GM21619 (cell line): ENCODE measurements around the gene CHRM2.

Experiments used
- ATAC-seq: cut with Tn5 transposase; IDR thresholded peaks from one replicate; pipeline ENCODE4 v1.9.1; 2021; ENCODE audit not compliant: unreplicated experiment

CHRM2 gene

DNA sequence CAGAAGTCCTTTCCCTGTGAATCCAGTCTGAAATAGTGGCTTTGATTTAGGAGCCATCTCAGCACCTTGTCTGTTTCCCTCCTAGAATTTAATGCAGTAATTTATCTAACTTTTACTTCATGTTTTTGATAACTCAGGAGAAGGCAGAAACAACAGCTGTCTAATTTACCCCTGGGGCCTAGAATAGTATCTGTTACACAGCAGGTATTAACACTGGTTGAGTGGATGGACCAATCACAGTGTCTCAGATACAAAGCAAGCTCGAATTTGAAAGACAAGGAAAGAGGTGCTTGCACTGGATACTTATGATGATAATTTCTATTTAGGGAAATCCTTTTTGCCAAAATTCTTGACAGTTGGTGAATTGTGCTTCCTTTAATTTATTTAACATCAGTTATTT is 23.4 kb downstream of the CHRM2 start:
- ATAC-seq, result no peak

DNA sequence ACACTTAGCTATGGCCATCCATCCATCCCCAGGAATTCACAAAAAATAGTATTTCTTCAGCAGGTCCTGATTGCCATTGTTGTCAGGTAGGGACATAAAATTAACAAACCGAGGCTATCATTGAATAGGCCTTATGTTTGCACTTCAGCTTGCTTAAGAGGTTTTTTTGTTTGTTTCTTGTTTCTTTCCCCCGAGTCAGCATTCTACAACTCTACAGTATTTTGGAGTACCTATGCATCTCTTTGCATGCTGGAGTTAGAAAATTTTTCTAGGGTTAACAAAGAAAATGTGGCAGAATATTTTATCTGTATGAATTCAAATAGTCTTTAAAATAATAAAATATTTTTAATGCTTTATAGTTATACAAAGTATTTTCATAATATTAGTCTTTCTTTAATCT is 26.3 kb downstream of the CHRM2 start:
- no peak for ATAC-seq

DNA sequence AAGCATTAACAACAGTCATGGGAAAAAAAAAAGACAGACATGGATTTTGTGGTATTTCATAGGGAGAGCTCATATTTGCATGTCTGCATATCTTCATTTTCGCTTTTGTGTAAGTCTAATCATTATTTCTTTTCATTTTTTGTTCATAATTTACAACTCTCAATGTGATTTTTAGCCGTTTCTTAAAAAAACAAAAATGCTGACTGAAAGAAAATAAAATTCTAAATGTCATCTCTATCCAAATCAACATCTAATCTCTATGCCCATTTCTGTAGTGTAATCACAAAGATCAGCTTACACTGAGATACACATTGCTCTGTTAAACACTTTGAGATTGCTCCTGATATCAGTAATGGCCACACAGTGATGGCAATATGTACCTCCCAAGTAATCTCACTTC is 29.2 kb downstream of the CHRM2 start:
- no peak for ATAC-seq

DNA sequence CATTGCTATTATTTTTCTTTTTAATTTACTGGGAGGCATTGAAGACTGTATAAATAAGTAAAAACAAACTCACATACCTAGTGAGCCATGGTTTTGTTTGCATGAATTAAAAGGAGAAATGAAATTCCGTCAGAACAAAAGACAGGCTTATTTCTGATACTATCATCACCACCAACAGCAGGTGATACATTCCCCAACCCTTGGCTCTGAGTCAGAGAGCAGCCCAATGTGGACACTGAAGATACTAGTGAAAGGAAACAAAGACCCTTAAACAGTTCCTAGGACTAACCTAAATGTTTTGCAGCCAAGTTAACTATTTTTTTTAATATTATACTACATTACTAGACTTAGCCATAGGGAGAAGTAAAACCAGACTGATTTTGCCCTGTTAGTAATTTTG is 31.6 kb downstream of the CHRM2 start:
- ATAC-seq, result no peak

DNA sequence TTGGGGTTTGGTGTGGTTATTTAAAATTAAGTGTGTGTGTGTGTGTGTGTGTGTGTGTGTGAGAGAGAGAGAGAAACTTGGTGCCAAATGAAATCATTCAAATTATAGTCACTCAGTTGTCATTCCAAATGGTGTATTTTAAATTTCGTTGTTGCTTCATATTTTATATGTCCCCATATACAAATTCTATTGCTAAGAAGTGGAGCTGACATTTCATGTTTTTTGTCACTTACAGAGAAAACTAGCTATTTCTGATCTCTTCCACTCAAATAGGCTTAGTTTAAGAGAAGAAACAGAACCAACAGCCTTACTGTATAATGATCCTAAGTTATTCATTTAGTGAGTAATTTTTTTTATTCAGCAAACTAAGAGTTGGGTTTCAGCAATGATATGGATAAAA is 42.3 kb downstream of the CHRM2 start:
- ATAC-seq, result no peak

- no peak for ATAC-seq
Measured at GRCh38 chr7:136911344-136911743, 42.9 kb downstream of the CHRM2 start.

DNA sequence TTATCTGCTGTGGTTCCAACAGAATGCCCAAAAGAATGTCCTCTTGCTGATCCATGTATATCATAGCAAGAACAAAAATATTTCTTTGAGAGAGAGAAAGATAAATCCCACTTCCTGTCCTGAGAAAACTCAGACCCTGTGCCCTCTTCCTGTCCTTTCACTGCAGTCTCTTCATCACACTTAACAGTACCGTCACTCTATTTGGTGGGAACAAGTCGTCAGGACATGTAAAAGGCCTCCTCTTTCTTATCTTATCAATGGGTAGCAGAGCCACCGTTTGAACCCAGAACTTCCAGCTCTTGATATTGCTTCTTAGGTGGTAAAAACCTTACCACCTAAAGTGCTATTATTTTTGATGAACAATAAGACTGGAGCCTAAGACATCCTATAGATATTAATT is 43.9 kb downstream of the CHRM2 start:
- ATAC-seq, result no peak

DNA sequence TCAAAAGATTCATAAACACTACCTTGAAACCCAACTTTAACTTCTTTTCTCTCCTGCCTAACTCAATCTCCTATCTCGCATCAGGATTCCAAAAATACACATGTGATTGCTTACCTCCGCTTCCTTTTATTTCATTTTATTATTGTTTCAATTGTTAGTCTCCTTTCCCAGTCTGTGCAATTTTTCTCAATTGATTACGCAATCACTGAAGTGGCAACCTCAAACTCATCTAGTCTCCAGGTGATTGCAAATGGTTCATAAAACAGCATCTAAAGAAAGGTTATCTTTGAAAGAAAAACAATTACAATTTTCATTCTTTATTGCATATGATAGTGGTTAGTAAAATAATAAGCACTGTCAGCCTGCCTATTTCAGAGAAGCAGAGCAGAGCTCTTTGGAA is 45.6 kb downstream of the CHRM2 start:
- no peak for ATAC-seq

DNA sequence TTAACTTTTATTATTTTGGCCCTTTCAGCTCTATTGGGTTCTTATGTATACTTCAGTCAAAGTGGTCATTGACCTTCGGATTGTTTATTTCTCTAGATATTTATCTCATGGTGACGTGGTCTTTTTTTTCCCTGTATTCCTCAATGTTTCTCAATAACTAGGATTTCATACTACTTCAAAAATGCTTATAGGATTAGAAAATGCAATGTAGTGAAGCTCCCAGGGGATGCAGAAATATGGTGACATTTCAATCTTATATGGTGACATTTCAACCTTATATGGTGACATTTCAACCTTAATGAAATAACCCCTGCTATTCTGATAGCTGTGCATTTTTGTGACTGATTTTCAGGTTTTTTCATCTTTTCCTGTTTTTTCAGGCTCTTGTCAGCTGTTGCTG is 51.4 kb downstream of the CHRM2 start:
- ATAC-seq, result no peak

DNA sequence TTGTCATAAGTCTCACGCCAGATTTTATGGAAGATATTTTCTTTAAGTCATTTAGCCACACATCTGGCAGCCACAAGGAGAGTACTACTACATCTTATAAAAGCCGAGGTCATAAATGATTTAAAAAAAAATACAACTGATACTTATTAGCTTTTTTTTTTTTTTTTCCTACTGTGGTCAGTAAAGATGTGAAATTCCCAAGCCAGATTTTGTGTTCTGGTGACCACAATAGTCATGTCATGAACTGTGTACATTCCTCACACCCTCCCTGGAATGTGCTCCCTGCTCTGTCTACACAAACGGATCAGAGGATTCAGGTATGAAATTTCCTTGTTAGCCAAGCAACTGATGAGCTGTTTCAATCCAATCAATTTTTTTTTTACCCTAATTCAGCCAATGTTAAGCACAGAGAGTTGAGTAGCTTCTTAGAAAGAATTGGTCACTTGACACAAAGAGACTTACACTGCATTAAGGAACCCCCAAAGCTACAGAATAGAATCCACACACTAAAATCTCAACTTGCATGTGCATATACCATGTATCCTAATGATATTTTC is 54.7 kb downstream of the CHRM2 start:
- ATAC-seq, result no peak

- no peak for ATAC-seq
Measured at GRCh38 chr7:136925044-136925443, 56.6 kb downstream of the CHRM2 start.

- ATAC-seq, result no peak
Measured at GRCh38 chr7:136925556-136925955, 57.1 kb downstream of the CHRM2 start.

DNA sequence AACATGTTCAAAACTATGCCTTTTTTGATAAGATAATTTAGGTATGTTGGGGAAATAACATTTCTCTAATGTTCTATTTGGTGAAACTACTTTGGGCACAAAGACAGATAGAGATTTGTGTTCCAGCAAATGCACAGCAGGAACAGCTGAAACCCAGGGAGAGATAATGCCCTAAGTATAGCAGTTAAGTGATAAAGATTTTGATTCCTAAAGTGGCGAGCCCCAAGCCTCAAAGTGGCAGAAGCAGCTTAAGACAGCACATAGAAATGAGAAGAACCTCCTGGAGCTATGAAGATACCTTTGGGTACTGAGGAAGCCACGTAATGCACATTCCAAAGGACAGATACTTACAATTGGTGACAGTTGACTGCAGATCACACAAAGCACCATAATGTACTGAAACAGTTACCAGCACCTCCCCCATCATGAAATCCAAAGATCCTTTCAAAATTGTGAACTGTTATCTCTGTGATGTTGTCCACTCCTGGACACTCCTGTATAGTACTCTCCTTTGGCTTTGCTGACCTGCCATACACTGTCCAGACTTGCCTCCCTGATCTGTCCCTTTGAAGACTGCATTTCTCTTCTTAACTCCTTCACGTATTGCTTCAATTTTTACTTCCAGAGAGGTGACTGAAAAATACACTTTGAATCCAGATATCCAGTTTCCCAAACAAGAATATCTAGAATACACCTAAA is 62.9 kb downstream of the CHRM2 start:
- no peak for ATAC-seq

DNA sequence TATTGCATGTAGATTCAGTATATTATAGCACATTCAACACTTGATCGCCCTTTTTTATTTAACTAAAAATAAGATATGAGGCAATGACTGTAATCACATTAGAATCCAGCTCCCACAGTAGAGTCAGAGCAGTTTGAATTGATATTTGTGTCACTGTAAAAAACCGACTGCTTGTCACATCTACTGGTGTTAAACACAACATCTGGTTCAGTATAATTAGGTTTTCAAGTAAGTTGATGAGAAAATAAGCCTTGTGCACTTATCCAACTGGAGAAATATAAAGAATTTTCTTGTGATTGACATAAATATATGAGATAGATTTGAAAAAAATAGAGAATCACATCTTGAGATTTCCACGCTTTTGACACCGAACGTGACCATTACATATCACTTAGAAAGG is 69.0 kb downstream of the CHRM2 start:
- no peak for ATAC-seq

GRCh38 chr7:136938476-136938875 is 70.0 kb downstream of the CHRM2 start:
- no peak for ATAC-seq

DNA sequence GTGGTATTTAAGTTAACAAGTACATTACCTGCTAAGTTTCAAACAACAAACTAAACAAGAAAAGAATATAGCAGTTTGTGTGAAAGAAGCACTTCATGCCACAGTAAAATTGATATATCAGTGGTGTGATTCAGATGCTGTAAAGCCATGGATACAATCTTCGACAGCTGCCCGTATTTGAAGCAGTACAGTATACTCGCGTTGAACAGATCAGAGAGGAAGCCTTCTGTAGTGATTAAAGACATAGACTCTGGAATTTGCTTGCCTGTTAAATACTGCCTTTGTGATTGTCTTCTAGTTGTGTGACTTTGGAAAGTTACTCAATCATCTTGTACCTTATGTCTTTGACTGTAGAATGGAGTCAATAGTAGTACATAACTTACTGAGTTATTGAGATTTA is 71.7 kb downstream of the CHRM2 start:
- no peak for ATAC-seq

DNA sequence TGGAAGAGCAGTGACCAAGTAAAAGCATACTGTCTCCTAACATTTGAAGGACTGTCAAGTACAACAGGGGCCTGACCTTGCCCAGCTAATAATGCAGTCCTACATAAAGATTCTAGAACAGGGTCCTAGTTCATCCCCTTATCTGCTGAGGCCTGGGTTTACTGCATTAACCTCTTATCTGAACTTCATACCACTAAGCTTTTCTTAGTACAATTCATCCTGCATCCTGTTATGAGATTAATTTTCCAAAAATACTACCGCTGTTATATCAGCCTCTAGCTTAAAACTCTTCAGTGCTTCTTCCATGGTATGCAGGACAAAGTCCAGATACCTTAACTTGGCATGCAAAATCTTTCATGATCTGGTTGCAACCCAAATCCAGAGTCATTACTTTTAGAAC is 72.5 kb downstream of the CHRM2 start:
- no peak for ATAC-seq

- no peak for ATAC-seq
Measured at GRCh38 chr7:136941816-136942215, 73.4 kb downstream of the CHRM2 start.

DNA sequence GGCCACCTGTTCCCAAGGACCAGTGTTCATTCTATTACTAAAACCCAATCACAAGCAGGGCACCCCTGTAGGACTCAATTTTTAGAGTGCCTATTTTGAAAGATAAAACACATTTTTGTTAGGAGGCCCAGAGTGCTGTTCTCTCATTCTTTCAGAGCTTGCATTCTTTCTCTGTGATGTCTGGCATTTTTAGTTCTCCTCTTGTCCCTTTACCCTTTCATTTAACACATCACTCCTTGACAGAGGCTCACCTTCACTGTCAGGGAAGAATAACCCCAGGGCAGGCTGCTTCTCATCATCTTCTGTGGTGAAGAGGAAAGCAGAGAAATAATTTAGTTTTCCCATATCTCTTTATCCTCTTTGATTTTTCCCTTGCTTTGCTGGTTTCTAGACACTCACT is 73.9 kb downstream of the CHRM2 start:
- ATAC-seq, result no peak

- no peak for ATAC-seq
Measured at GRCh38 chr7:136942994-136943393, 74.5 kb downstream of the CHRM2 start.

GRCh38 chr7:136947347-136947746 is 78.9 kb downstream of the CHRM2 start:
- ATAC-seq, result no peak

DNA sequence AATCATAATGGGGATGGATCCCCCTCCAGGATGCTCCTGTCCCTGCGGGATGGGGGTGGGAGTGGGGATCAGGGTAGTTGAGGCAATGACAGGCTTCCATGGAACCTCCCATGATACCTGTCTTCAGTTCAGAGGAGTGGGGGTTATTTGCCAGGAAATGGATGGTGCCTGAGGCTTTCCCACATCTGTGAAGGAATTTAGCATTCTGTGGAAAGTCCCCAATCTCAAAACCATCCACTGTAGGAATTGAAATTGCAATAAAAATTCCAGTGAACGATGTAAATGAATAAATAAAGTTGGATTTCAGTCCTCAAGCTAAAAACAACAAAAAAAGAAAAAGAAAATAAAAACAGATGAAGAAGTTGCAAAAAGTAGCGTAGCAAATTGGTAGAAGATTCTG is 81.9 kb downstream of the CHRM2 start:
- ATAC-seq, result no peak

- no peak for ATAC-seq
Measured at GRCh38 chr7:136953386-136953785, 84.9 kb downstream of the CHRM2 start.
